OCI-LY3 (cell line): ENCODE data around the gene SIAH3.

ENCODE experiments used
- EZH2phosphoT487 ChIP-seq: fragments of 200-600 bp; shearing (Covaris generic); IDR thresholded peaks from 2 replicates; pipeline ENCODE4 v1.6.1; 2018; ENCODE audit warnings: antibody characterized with exemption, mixed run types, low read depth
- TF ChIP-seq, protein P1 (sequence below): fragments of 200-600, 300-600 bp; sonication (generic); IDR thresholded peaks from 2 replicates; pipeline ENCODE4 v1.5.1; 2014; ENCODE audit warnings: antibody characterized with exemption, low read length, low read depth

DNA sequence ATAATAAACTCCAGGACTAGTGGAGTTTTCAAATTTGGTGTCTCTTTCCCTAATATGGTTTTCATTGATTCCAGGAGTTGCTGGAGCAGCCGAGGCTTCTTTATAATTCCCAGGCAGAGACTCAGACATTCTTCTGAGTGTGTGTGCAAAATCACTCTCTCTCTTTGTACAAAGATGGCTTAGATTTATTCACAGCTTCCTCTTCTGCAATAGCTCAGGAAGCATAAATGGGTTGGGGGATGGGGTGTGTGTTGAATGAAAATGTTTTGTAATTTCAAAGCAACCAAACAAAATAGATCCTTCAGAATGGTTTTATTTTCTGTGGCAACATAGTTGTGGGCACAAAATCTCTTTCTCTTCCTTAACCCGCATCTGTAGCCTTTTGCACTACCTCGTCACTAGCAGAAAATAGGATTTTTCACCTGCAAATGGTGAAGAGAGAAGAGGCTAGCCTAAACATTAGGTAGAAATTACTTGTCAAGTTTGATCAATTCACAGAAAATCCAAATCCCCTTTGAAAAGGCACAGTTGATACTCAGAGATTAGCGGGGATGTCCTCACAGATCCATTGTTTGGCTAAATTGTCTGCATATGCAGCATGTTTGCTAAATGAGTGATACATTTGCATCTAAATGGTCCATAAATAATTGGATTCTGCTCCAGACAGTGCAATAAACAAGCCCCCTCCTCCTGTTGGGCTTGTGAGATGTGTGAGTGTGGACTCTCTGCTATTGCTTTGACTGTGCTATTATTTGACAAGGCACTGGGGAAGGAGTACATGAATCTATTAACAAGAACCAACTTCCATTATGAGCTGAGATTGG lies 82.7 kb downstream of the SIAH3 start:
- TF ChIP-seq, protein P1, sequence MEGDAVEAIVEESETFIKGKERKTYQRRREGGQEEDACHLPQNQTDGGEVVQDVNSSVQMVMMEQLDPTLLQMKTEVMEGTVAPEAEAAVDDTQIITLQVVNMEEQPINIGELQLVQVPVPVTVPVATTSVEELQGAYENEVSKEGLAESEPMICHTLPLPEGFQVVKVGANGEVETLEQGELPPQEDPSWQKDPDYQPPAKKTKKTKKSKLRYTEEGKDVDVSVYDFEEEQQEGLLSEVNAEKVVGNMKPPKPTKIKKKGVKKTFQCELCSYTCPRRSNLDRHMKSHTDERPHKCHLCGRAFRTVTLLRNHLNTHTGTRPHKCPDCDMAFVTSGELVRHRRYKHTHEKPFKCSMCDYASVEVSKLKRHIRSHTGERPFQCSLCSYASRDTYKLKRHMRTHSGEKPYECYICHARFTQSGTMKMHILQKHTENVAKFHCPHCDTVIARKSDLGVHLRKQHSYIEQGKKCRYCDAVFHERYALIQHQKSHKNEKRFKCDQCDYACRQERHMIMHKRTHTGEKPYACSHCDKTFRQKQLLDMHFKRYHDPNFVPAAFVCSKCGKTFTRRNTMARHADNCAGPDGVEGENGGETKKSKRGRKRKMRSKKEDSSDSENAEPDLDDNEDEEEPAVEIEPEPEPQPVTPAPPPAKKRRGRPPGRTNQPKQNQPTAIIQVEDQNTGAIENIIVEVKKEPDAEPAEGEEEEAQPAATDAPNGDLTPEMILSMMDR: no peak
- TF ChIP-seq EZH2phosphoT487: no peak
